Measurements from ENCODE around the gene CAMK2G.

GRCh38 chr10:73803680-73804286 is 70.6 kb downstream of the CAMK2G start:
- TF ChIP-seq CTCF (IDR thresholded peaks at IDR 0.05) (no peak), POLR2AphosphoS5 (IDR thresholded peaks at IDR 0.05; ENCODE audit: low read depth, low read length) (no peak)

Data from Panc1 (cell line).